IPS DF 19.7 (cell line): ENCODE measurements around the gene MROH9.
A peak's percentile ranks its signal among the peaks of the same experiment; 100 is the strongest.
"Not testable (repeated sequence)": the region's sequence is repeated elsewhere in the genome, so short reads cannot be mapped to it uniquely, and the experiment has no call there.

Source experiments
- DNase-seq: peaks from one replicate; pipeline ENCODE4 v3.0.0-alpha.2; 2013; ENCODE audit warnings: low read depth, low spot score

MROH9 gene

GRCh38 chr1:170935231-170935630, at the start of gene MROH9:
Gene MROH9 (plus strand): TSS chr1:170935534. CDS start chr1:170945557, 10,023 bp downstream.
- DNase-seq: no peak

GRCh38 chr1:170885551-170885950, 49.8 kb upstream of the MROH9 start:
- no peak for DNase-seq

GRCh38 chr1:170886460-170886859, 48.9 kb upstream of the MROH9 start:
- no peak for DNase-seq

GRCh38 chr1:170887726-170888125, 47.6 kb upstream of the MROH9 start:
- no peak for DNase-seq

GRCh38 chr1:170891872-170892271, 43.5 kb upstream of the MROH9 start:
- no peak for DNase-seq

GRCh38 chr1:170893655-170894297, 41.6 kb upstream of the MROH9 start:
- no peak for DNase-seq

GRCh38 chr1:170903961-170904360, 31.4 kb upstream of the MROH9 start:
- DNase-seq: no peak

GRCh38 chr1:170908942-170909341, 26.4 kb upstream of the MROH9 start:
- no peak for DNase-seq

GRCh38 chr1:170910273-170910672, 25.1 kb upstream of the MROH9 start:
- DNase-seq: no peak

- no peak for DNase-seq
These were observed 18.0 kb upstream of the MROH9 start for GRCh38 chr1:170917373-170917772.

GRCh38 chr1:170924656-170925055, 10.7 kb upstream of the MROH9 start:
- not testable (repeated sequence) for DNase-seq

- DNase-seq: no peak
These were observed 7.1 kb upstream of the MROH9 start for GRCh38 chr1:170927955-170928840.

- no peak for DNase-seq
These were observed 5.9 kb upstream of the MROH9 start for GRCh38 chr1:170929412-170929834.

- DNase-seq: peak; percentile 28
These were observed 5.3 kb upstream of the MROH9 start for GRCh38 chr1:170929835-170930554.

- no peak for DNase-seq
These were observed 3.7 kb upstream of the MROH9 start for GRCh38 chr1:170931650-170932049.

GRCh38 chr1:170932236-170932635, 3.1 kb upstream of the MROH9 start:
- DNase-seq: no peak

GRCh38 chr1:170938281-170938680, 2.9 kb downstream of the MROH9 start:
- no peak for DNase-seq

- no peak for DNase-seq
These were observed 4.1 kb downstream of the MROH9 start for GRCh38 chr1:170939476-170939875.

GRCh38 chr1:170951744-170952143, 16.4 kb downstream of the MROH9 start:
- not testable (repeated sequence) for DNase-seq

GRCh38 chr1:170959385-170959784, 24.1 kb downstream of the MROH9 start:
- DNase-seq: no peak

GRCh38 chr1:170964506-170964905, 29.2 kb downstream of the MROH9 start:
- DNase-seq: no peak
